HepG2 (cell line): ENCODE data around the gene MDP1. TPM values are rescaled to one million over a fixed set of nuclear protein-coding genes. Genes with fewer than 3 reads are reported as not detected.
"Not testable (repeated sequence)": the region's sequence is repeated elsewhere in the genome, so short reads cannot be mapped to it uniquely, and the experiment has no call there.

Experiments used
- ATAC-seq: fragments of 200-7000 bp; cut with Tn5 transposase; 3 replicates; pipeline ENCODE4 v1.9.1; 2020; ENCODE audit warnings: mild to moderate bottlenecking, moderate library complexity
- BruUV-seq: library from RNA; stranded (reverse); fragments of 400-500 nt; replicated peaks from 2 replicates; lab custom pipeline; 2021; lab: Mats Ljungman, UMichigan
- CTCF ChIA-PET: fragments of 300-600 bp; formaldehyde crosslinking; extraction: SDS; loops from one replicate; lab custom pipeline; 2021; ENCODE audit warnings: low total read pairs, inconsistent platforms, low intra/inter-chr PET ratio; lab: Yijun Ruan, JAX
- POLR2A ChIA-PET: fragments of 350-600 bp; sonication (Branson Sonifier 250); formaldehyde crosslinking; loops from one replicate; lab custom pipeline; 2020; ENCODE audit warnings: antibody characterized with exemption, inconsistent platforms; lab: Yijun Ruan, JAX
- DNase-seq: peaks from one replicate; pipeline ENCODE4 v3.0.0-alpha.2; 2015; ENCODE audit warnings: low spot score
- FAIRE-seq: peaks from 3 replicates; lab custom pipeline; 2011; peaks lifted over from hg19 to GRCh38; lab: Jason Lieb, UNC
- H2AFZ ChIP-seq: one replicate; pipeline ENCODE4 v1.6.1; 2011; ENCODE audit warnings: low read length, inconsistent platforms
- H3K27ac ChIP-seq: fragments of 300-600 bp; 3 replicates; pipeline ENCODE4 v1.8.0; 2011; ENCODE audit warnings: mixed run types, mild to moderate bottlenecking, mixed read lengths, low read length, inconsistent platforms; ENCODE audit not compliant: insufficient read depth; ENCODE audit errors: extremely low read length
- H3K27me3 ChIP-seq, 2 experiments: fragments of 200-600 bp in 1 of 2; 2 replicates in 1 of 2; 3 replicates in 1 of 2; pipeline versions ENCODE4 v1.6.0 to v1.8.0; 2011; ENCODE audit warnings: low read length in 2 of 2, mild to moderate bottlenecking in 2 of 2, moderate library complexity in 2 of 2, inconsistent platforms in 1 of 2; ENCODE audit not compliant: insufficient read depth in 2 of 2, control insufficient read depth in 1 of 2
- H3K36me3 ChIP-seq, 2 experiments: fragments of 200-600 bp in 1 of 2; replicated peaks in 1 of 2; 2 replicates in 1 of 2; 3 replicates in 1 of 2; pipeline versions ENCODE4 v1.5.1 to v1.8.0; 2011; ENCODE audit warnings: low read length in 2 of 2, inconsistent platforms in 1 of 2; ENCODE audit not compliant: insufficient read depth in 2 of 2, control insufficient read depth in 1 of 2
- H3K4me1 ChIP-seq: 2 replicates; pipeline ENCODE4 v1.5.1; 2012; ENCODE audit warnings: low read length, inconsistent platforms; ENCODE audit not compliant: insufficient read depth
- H3K4me2 ChIP-seq: 2 replicates; pipeline ENCODE4 v1.6.0; 2011; ENCODE audit warnings: low read depth, low read length, inconsistent platforms
- H3K4me3 ChIP-seq, 3 experiments: fragments of 200-600 bp in 1 of 3; sonication (generic), shearing (Covaris generic) in 1 of 3; replicated peaks in 1 of 3; 2 replicates each; pipeline ENCODE4 v1.5.1; 2011 to 2016; ENCODE audit warnings: low read length in 3 of 3, inconsistent platforms in 2 of 3, low read depth in 2 of 3, mild to moderate bottlenecking in 2 of 3, control low read depth in 1 of 3, mixed read lengths in 1 of 3; ENCODE audit not compliant: insufficient read depth in 1 of 3
- H3K79me2 ChIP-seq: one replicate; pipeline ENCODE4 v1.6.1; 2011; ENCODE audit warnings: low read length, inconsistent platforms; ENCODE audit not compliant: insufficient read depth
- H3K9ac ChIP-seq: 2 replicates; pipeline ENCODE4 v1.6.0; 2011; ENCODE audit warnings: mild to moderate bottlenecking, low read depth, low read length, inconsistent platforms; ENCODE audit not compliant: insufficient read depth
- H3K9me3 ChIP-seq: 2 replicates; pipeline ENCODE4 v1.5.1; 2012; ENCODE audit warnings: mild to moderate bottlenecking, low read length
- H4K20me1 ChIP-seq: 2 replicates; pipeline ENCODE4 v1.6.0; 2011; ENCODE audit warnings: inconsistent platforms, mild to moderate bottlenecking, low read length, moderate library complexity; ENCODE audit not compliant: insufficient read depth
- FOXP1 ChIP-seq, 2 experiments: fragments of 450-650 bp in 1 of 2; IDR thresholded peaks; 2 replicates each; pipeline ENCODE4 v1.6.1; 2017 to 2018; ENCODE audit warnings: antibody characterized with exemption in 1 of 2
- FUBP1 ChIP-seq: sonication (generic); formaldehyde crosslinking; IDR thresholded peaks from 2 replicates; pipeline ENCODE4 v1.5.1; 2020; ENCODE audit warnings: missing genetic modification reagents, mild to moderate bottlenecking, borderline replicate concordance
- TEAD3 ChIP-seq: optimal IDR thresholded peaks from 2 replicates; pipeline ENCODE3; 2016; ENCODE audit warnings: borderline replicate concordance
- ZNF317 ChIP-seq: sonication (generic); formaldehyde crosslinking; IDR thresholded peaks from 2 replicates; pipeline ENCODE4 v1.5.0; 2020; ENCODE audit warnings: mild to moderate bottlenecking, missing genetic modification reagents
- ZNF547 ChIP-seq: sonication (generic); formaldehyde crosslinking; IDR thresholded peaks from 2 replicates; pipeline ENCODE4 v1.5.1; 2020; ENCODE audit warnings: mild to moderate bottlenecking, missing genetic modification reagents
- ZNF607 ChIP-seq: sonication (generic); formaldehyde crosslinking; IDR thresholded peaks from 2 replicates; pipeline ENCODE4 v1.5.1; 2020; ENCODE audit warnings: missing genetic modification reagents, mild to moderate bottlenecking, borderline replicate concordance
- ZNF75D ChIP-seq: sonication (generic); formaldehyde crosslinking; IDR thresholded peaks from 2 replicates; pipeline ENCODE4 v1.8.1; 2023; ENCODE audit warnings: missing genetic modification reagents, mild to moderate bottlenecking, borderline replicate concordance
- WGBS: methylation state at CpG from one replicate; pipeline ENCODE4 v1.1.6; 2017; ENCODE audit warnings: low lambda C conversion rate; 5-methylcytosine and 5-hydroxymethylcytosine counted together
- in situ Hi-C: cut with HindIII; loops from 2 replicates; pipeline ENCODE4 v1.10.0; 2017; ENCODE audit warnings: low pct_unique_long_range_greater_than_20kb; ENCODE audit not compliant: extremely low pct_ligation_motif_present
- intact Hi-C: fragments of 100-400 bp; cut with micrococcal nuclease; formaldehyde crosslinking; loops from one replicate; pipeline ENCODE4 v1.10.0; 2022; ENCODE audit not compliant: unreplicated experiment
- polyA plus RNA-seq, 8 experiments: library from polyadenylated mRNA; depleted of rRNA in 3 of 8; stranded (reverse) in 7 of 8; unstranded in 1 of 8; fragments of >200 nt; fragmentation: Illumina TruSeq in 4 of 8; extraction: Trizol in 4 of 8; gene quantifications; 2 replicates each; pipeline versions ENCODE4 v1.2.1 to v1.2.3, GENCODE V29; 2011 to 2016; ENCODE audit warnings: low read depth in 4 of 8, missing spikeins in 1 of 8, mixed read lengths in 1 of 8; ENCODE audit not compliant: insufficient read depth in 1 of 8
- total RNA-seq, 5 experiments: library from RNA; depleted of rRNA; stranded (reverse); fragments of >200 nt; fragmentation: Illumina TruSeq; extraction: Trizol; gene quantifications; 2 replicates each; pipeline ENCODE4 v1.2.3, GENCODE V29; 2016; ENCODE audit warnings: low read depth in 1 of 5

The MDP1 gene
- total and polyA plus RNA-seq, 2 of the 13 experiments (the other 11 are each of a cell fraction or from before 2014, with no cell fraction given), result 44.1 to 48.7 TPM

- FAIRE-seq; H3K27ac ChIP-seq; H3K27me3 ChIP-seq; H2AFZ ChIP-seq; H4K20me1 ChIP-seq; ATAC-seq; BruUV-seq; H3K9ac ChIP-seq; H3K4me2 ChIP-seq; in situ Hi-C loops; DNase-seq; H3K9me3 ChIP-seq; H3K4me3 ChIP-seq; TF ChIP-seq FOXP1 (CRISPR knock-in tag; IDR thresholded peaks at IDR 0.05): not testable (repeated sequence)
- intact Hi-C loops, result loop anchor here (1.0 to 2.0 kb wide), 4 partner anchors 15 to 80 kb away; partner anchors contain the start of genes GMPR2, NEDD8, RABGGTA and TINF2
- 100% methylated on average over 1 of the region's 1 CpG for WGBS
- peaks cover 8 to 11% of the 10 kb centered on the region in 2 experiments; a peak in 4 of 5 replicates for H3K36me3 ChIP-seq
- H3K4me1 ChIP-seq, result peaks cover 32% of the 10 kb centered on the region
- CTCF ChIA-PET, result interaction anchor here (1.5 to 3.1 kb wide), 3 partner anchors 26 to 81 kb away, joined by 10 to 44 read pairs (median 19); partner anchors contain the start of genes RABGGTA and TINF2
- POLR2A ChIA-PET, result interaction anchor here (1.7 to 4.9 kb wide), 2 partner anchors 29 to 54 kb away, joined by 19 to 99 read pairs; partner anchors contain the start of genes IPO4 and RABGGTA
- TF ChIP-seq FOXP1 (IDR thresholded peaks at IDR 0.05) (0 out of 2 replicates have a peak, but pooled peaks have one; percentile 30), TEAD3 (CRISPR knock-in tag) (peak; percentile 17), ZNF547 (CRISPR knock-in tag) (0 out of 2 replicates have a peak, but pooled peaks have one; percentile 39), ZNF317 (CRISPR knock-in tag) (0 out of 2 replicates have a peak, but pooled peaks have one; percentile 24), ZNF75D (CRISPR knock-in tag) (peak; percentile 73; the same call in 1 of the 2 replicates), ZNF607 (0 out of 2 replicates have a peak, but pooled peaks have one; percentile 9), FUBP1 (0 out of 2 replicates have a peak, but pooled peaks have one; percentile 14)
- H3K79me2 ChIP-seq, result peaks cover 23% of the 10 kb centered on the region
These were observed 1.0 kb upstream of the MDP1 start for GRCh38 chr14:24216876-24217275.
